ENCODE results near the gene NOD1.
"Not testable (repeated sequence)": the region's sequence is repeated elsewhere in the genome, so short reads cannot be mapped to it uniquely, and the experiment has no call there.

Gene NOD1

GRCh38 chr7:30504301-30505173 lies 26.0 kb upstream of the NOD1 start, which contains the start of gene GGCT:
Gene GGCT, minus strand, starts transcription at chr7:30504829. Its CDS starts 120 bp downstream, at chr7:30504709.
- peak; percentile 95 for DNase-seq (ENCODE audit: low read depth)

GRCh38 chr7:30503274-30504212 lies 25.0 kb upstream of the NOD1 start:
- no peak for DNase-seq (ENCODE audit: low read depth)

GRCh38 chr7:30502470-30503251 lies 24.1 kb upstream of the NOD1 start:
- no peak for DNase-seq (ENCODE audit: low read depth)

GRCh38 chr7:30501264-30501663 lies 22.7 kb upstream of the NOD1 start:
- DNase-seq (ENCODE audit: low read depth): no peak

GRCh38 chr7:30493228-30493627 lies 14.6 kb upstream of the NOD1 start:
- no peak for DNase-seq (ENCODE audit: low read depth)

- no peak for DNase-seq (ENCODE audit: low read depth)
Measured at GRCh38 chr7:30491417-30491816, 12.8 kb upstream of the NOD1 start.

- no peak for DNase-seq (ENCODE audit: low read depth)
Measured at GRCh38 chr7:30487371-30487770, 8.8 kb upstream of the NOD1 start.

- no peak for DNase-seq (ENCODE audit: low read depth)
Measured at GRCh38 chr7:30485667-30486066, 7.1 kb upstream of the NOD1 start.

- DNase-seq (ENCODE audit: low read depth): not testable (repeated sequence)
Measured at GRCh38 chr7:30481416-30481815, 2.8 kb upstream of the NOD1 start.

- DNase-seq (ENCODE audit: low read depth): no peak
Measured at GRCh38 chr7:30479202-30480120, 877 bp upstream of the NOD1 start.

GRCh38 chr7:30476459-30477145 lies 2.0 kb downstream of the NOD1 start:
- no peak for DNase-seq (ENCODE audit: low read depth)

GRCh38 chr7:30475580-30475979 lies 3.0 kb downstream of the NOD1 start:
- DNase-seq (ENCODE audit: low read depth): no peak

- no peak for DNase-seq (ENCODE audit: low read depth)
Measured at GRCh38 chr7:30474893-30475292, 3.7 kb downstream of the NOD1 start.

- no peak for DNase-seq (ENCODE audit: low read depth)
Measured at GRCh38 chr7:30474485-30474884, 4.1 kb downstream of the NOD1 start.

- no peak for DNase-seq (ENCODE audit: low read depth)
Measured at GRCh38 chr7:30473903-30474302, 4.7 kb downstream of the NOD1 start.

GRCh38 chr7:30472784-30473775 lies 5.5 kb downstream of the NOD1 start:
- no peak for DNase-seq (ENCODE audit: low read depth)

- DNase-seq (ENCODE audit: low read depth): no peak
Measured at GRCh38 chr7:30472081-30472783, 6.4 kb downstream of the NOD1 start.

GRCh38 chr7:30471205-30471604 lies 7.4 kb downstream of the NOD1 start:
- no peak for DNase-seq (ENCODE audit: low read depth)
